GM19324 (cell line): ENCODE data around the gene RIIAD1.
"Not testable (repeated sequence)": the region's sequence is repeated elsewhere in the genome, so short reads cannot be mapped to it uniquely, and the experiment has no call there.

Source experiments
- ATAC-seq: cut with Tn5 transposase; IDR thresholded peaks from one replicate; pipeline ENCODE4 v1.9.1; 2021; ENCODE audit warnings: mild to moderate bottlenecking, moderate library complexity; ENCODE audit not compliant: unreplicated experiment, low FRiP score

Gene RIIAD1, protein sequence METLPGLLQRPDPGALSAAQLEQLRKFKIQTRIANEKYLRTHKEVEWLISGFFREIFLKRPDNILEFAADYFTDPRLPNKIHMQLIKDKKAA

DNA sequence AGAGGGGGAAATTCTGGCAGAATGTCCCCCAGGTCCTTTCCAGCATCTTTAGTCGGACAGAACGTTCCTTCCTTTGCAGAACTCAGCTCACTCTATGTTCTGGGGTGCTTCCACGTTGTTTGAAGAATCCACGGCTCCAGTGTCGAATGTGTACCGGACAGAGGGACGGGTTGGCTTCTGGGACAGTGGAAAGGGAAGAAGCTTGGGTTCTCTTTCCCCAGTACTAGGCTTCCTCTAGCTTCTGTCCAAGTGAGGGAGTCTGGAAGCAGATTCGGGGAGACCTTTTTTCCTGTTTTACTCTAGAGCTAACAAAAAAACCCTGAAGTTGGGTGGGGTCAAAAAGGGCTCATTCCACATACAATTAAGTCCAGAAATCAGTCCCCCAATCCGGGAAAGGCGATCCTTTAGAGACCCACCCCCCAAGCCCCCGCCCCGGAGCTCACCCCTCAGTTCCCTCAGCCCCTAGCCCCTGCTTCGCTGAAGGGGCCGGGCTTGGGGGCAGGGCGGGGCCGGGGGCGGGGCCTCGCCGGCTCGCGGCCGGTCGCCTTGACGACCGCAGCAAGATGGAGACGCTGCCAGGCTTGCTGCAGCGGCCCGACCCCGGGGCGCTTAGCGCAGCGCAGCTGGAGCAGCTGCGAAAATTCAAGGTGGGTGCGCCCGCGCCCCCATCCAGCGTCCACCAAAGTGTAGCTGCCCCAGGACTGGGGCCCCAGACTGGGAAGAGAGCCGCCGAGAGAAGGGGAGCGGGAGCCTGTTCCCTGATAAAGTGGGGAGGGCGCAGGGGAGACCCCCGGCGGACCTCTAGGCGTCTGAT is at the start of gene RIIAD1:
TSS of gene RIIAD1 (plus strand) at position 549 of the 814 bp plus-strand sequence. CDS start at position 564, 15 bp downstream.
- no peak for ATAC-seq

DNA sequence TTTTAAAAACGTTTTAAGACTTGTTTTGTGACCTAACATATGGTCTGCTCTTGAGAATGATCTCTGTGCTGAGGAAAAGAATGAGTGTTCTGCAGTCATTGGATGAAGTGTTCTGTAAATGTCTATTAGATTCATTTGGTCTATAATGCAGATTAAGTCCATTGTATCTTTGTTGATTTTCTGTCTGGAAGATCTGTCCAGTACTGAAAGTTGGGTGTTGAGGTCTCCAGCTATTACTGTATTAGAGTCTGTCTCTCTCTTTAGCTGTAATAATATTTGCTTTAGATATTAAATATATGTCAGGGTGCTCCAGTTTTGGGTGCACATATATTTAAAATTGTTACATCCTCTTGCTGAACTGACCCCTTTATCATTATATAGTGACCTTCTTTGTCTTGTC is 47.9 kb upstream of the RIIAD1 start:
- ATAC-seq = no peak

DNA sequence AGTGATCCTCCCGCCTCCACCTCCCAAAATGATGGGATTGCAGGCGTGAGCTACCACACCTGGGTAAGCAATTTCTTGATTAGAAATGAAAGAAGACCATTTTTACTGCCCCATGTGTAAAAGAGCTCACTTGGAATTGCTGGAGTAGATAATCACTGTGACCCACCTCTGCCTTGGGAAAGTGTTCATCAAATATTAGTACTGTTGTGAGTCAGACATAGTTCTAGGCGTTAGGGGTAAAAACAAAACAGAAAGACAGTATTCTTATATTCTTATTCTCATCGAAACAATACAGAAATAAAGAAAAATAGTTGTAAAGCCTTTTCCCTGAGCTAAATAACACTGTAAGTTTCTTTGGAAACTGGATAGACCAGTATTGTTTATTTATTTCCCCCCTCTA is 40.9 kb upstream of the RIIAD1 start:
- no peak for ATAC-seq

- no peak for ATAC-seq
Observed at GRCh38 chr1:151680826-151681225, 40.5 kb upstream of the RIIAD1 start.

DNA sequence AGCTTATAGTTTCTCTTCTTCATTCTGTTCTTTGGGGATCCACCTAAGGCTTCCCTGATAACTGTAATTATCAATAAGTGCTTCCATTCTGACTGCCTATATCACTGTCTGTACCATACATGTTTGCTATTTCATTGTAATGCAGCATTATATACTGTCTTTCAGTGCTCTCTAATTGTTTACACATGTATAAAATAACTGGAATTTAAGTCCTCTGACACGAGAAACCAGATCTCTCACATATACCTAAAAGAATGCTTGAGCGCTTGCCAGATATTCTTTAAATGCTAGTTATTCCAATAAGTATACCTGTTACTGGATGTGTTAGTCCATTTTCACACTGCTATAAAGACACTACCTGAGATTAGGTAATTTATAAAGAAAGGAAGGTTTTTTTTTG is 39.4 kb upstream of the RIIAD1 start:
- no peak for ATAC-seq

GRCh38 chr1:151682901-151683300 is 38.4 kb upstream of the RIIAD1 start:
- ATAC-seq = not testable (repeated sequence)

DNA sequence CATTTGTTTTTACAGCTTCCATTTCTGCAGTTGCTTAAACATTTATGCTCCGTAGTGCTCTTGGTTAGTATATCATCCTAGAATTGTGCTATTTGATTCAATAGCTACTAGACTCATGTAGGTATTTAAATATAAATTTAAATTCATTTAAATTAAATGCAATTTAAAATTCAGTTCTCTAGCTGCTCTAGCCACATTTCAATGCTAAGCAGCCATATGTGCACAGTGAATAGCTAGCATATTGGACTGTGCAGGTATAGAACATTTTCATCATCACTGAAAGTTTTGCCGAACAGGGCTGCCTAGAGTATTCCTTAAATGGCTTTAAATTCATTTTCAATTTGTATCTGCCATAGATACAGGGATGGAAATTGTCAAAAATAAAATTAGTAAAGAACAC is 37.2 kb upstream of the RIIAD1 start:
- ATAC-seq = no peak

GRCh38 chr1:151686561-151686960 is 34.8 kb upstream of the RIIAD1 start:
- no peak for ATAC-seq

- no peak for ATAC-seq
Observed at GRCh38 chr1:151689494-151689893, 31.8 kb upstream of the RIIAD1 start.

- ATAC-seq = no peak
Observed at GRCh38 chr1:151692226-151692625, 29.1 kb upstream of the RIIAD1 start.

- no peak for ATAC-seq
Observed at GRCh38 chr1:151693057-151693651, 28.2 kb upstream of the RIIAD1 start.

GRCh38 chr1:151701515-151701914 is 19.8 kb upstream of the RIIAD1 start:
- no peak for ATAC-seq

- no peak for ATAC-seq
Observed at GRCh38 chr1:151702936-151703335, 18.4 kb upstream of the RIIAD1 start.

GRCh38 chr1:151703813-151704212 is 17.5 kb upstream of the RIIAD1 start:
- no peak for ATAC-seq

DNA sequence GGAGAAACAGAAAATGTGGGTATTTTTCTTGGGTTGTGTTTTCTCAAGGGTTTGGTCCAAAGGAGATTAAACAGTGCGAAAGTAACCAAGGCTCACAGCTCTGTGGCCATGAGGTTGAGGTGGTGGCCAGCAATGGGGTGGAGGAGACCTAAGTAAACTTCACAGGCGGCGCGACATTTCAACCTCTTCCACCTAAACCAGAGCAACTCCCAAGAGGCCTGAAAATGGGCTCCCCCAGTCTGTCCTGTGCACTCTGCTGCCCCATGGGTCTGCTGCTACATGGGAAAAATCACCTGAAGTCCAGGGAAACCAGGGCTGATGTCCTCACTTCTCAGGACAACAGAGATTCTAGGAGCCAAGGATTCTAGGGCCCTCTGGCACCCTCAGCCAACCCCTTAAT is 17.1 kb upstream of the RIIAD1 start:
- ATAC-seq = no peak

GRCh38 chr1:151705146-151705545 is 16.2 kb upstream of the RIIAD1 start:
- ATAC-seq = no peak

GRCh38 chr1:151705753-151706463 is 15.4 kb upstream of the RIIAD1 start:
- ATAC-seq = no peak

- no peak for ATAC-seq
Observed at GRCh38 chr1:151706464-151707415, 14.6 kb upstream of the RIIAD1 start.

DNA sequence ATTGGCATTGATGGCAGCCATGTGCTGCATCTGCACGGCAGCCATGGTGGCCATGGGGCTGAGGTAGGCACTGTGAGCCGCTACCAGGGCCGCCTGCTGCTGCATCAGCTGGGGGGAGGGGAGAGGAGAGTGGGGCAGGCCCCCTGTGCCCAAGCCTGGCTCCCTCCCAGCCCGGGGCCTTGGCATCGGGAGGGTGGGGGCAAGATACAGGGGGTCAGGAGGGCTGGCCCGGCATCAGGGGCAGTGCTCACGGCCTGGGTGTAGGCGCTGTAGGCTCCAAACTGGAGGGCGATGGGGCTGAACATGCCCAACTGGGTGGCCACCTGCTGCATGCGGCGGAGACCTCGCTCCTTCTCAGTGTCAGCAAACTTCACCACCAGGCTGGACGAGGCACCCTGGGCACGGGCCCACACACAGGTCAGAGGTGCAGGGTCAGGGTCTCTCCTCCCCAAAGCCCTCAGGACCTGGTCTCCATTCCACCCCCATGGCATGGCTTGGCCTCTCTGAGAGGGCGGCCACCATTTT is 13.7 kb upstream of the RIIAD1 start:
- ATAC-seq = no peak

DNA sequence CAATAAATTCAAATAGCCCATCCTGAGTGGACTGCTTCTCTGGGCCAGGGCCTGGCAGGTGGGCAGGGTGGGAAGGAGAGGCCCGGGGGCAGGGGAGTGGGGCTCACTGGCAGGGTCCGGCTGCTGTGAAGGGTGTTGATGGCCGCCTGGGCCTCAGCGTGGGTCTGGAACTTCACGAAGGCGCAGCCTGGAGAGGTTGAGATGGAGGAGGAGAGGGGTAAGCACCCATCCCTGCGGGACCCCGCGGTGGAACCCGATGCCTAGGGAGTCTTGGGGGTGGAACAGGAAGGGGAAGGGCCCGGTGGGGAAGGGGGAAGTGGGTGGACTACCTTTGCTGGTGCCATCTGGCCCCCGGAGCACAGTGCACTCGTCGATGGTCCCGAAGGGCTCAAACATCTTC is 12.4 kb upstream of the RIIAD1 start:
- no peak for ATAC-seq
